Spleen (tissue), 7 donors: ENCODE results near the gene ITGB4.
"Not testable (repeated sequence)": the region's sequence is repeated elsewhere in the genome, so short reads cannot be mapped to it uniquely, and the experiment has no call there.

Experiments
- POLR2A ChIP-seq, 3 donors: fragments of 450-650 bp; IDR thresholded peaks; one replicate each; pipeline ENCODE4 v1.5.1; 2017; ENCODE audit warnings: antibody characterized with exemption in 3 of 3, mild to moderate bottlenecking in 1 of 3
- POLR2AphosphoS5 ChIP-seq, 3 donors: sonication (generic); formaldehyde crosslinking; IDR thresholded peaks; one replicate each; pipeline ENCODE4 v1.5.1; 2017; ENCODE audit warnings: antibody characterized with exemption in 3 of 3
- TF ChIP-seq, protein P1 (sequence below), 11 experiments: fragments of 200-600 bp in 7 of 11; fragments of 450-650 bp in 4 of 11; sonication (generic) in 4 of 11; IDR thresholded peaks in 8 of 11; conservative IDR thresholded peaks in 3 of 11; 1 replicate in 7 of 11; 2 replicates in 4 of 11; pipeline versions ENCODE4 v1.4.0 to v1.8.0; 2016 to 2021; ENCODE audit warnings: antibody characterized with exemption in 11 of 11, inconsistent platforms in 4 of 11, mild to moderate bottlenecking in 1 of 11
- donor health status: DM: no; HTN: no; CAD: no; lungs with moderate emphysema.
- donor health status: DM: no; HTN: no; CAD: no.
- donor health status: DM: no; HTN: no; CAD: no.

DNA sequence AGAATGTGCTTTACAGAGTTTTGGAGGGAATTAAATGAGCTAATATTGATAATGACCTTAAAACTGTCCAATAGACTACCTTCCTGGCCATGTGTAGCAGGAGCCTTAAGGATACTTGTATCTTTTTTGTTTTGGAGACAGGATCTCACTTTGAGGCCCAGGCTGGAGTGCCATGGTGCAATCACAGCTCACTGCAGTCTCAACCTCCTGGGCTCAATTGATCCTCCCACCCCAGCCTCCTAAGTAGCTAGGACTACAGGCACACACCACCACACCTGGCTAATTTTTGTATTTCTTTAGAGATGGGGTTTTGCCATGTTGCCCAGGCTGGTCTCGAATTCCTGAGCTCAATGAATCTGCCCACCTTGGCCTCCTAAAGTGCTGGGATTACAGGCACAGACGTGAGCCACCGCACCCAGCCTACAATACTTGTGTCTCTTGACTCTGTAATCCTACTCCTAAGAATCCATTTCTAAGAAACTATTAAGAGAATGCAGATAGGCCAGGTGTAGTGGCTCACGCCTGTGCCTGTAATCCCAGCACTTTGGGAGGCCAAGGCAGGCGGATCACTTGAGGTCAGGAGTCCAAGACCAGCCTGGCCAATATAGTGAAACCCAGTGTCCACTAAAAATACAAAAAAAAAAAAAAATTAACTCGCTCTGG is 38.9 kb downstream of the ITGB4 start:
- TF ChIP-seq POLR2A, POLR2AphosphoS5 (IDR thresholded peaks at IDR 0.05): not testable (repeated sequence)
- TF ChIP-seq, protein P1, sequence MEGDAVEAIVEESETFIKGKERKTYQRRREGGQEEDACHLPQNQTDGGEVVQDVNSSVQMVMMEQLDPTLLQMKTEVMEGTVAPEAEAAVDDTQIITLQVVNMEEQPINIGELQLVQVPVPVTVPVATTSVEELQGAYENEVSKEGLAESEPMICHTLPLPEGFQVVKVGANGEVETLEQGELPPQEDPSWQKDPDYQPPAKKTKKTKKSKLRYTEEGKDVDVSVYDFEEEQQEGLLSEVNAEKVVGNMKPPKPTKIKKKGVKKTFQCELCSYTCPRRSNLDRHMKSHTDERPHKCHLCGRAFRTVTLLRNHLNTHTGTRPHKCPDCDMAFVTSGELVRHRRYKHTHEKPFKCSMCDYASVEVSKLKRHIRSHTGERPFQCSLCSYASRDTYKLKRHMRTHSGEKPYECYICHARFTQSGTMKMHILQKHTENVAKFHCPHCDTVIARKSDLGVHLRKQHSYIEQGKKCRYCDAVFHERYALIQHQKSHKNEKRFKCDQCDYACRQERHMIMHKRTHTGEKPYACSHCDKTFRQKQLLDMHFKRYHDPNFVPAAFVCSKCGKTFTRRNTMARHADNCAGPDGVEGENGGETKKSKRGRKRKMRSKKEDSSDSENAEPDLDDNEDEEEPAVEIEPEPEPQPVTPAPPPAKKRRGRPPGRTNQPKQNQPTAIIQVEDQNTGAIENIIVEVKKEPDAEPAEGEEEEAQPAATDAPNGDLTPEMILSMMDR (IDR thresholded peaks at IDR 0.05 in 8 of 11, conservative IDR thresholded peaks at IDR 0.05 in 3 of 11) = not testable (repeated sequence)
